SK-N-SH (cell line): ENCODE results near the gene PIGB. TPM values are rescaled to one million over a fixed set of nuclear protein-coding genes. Genes with fewer than 3 reads are reported as not detected.

Experiments used
- CTCF ChIA-PET: fragments of 300-600, 350-600 bp; formaldehyde crosslinking; extraction: SDS; loops from one replicate; lab custom pipeline; 2021; lab: Yijun Ruan, JAX
- POLR2A ChIA-PET: fragments of 350-600 bp; sonication (Branson Sonifier 250); formaldehyde crosslinking; extraction: SDS; loops from one replicate; lab custom pipeline; 2020; ENCODE audit warnings: antibody characterized with exemption, inconsistent platforms; lab: Yijun Ruan, JAX
- DNase-seq: peaks from one replicate; pipeline ENCODE4 v3.0.0; 2012
- H2AFZ ChIP-seq: fragments of 200-600 bp; sonication (generic); 2 replicates; pipeline ENCODE4 v1.8.1; 2016; ENCODE audit warnings: antibody characterized with exemption, mild to moderate bottlenecking, low read depth
- H3F3A ChIP-seq: fragments of 200-600 bp; sonication (generic); replicated peaks from 2 replicates; pipeline ENCODE3; 2016; ENCODE audit warnings: antibody characterized with exemption, mild to moderate bottlenecking; ENCODE audit not compliant: insufficient read depth
- H3K27ac ChIP-seq, 2 experiments: fragments of 200-500 bp in 1 of 2; fragments of 200-600 bp in 1 of 2; sonication (Bioruptor generic) in 1 of 2; sonication (generic), shearing (Covaris generic) in 1 of 2; 2 replicates each; pipeline versions ENCODE4 v1.5.1 to v1.6.1; 2014 to 2016; ENCODE audit warnings: low read depth in 2 of 2, inconsistent platforms in 1 of 2, low read length in 1 of 2, mild to moderate bottlenecking in 1 of 2, mixed read lengths in 1 of 2
- H3K27me3 ChIP-seq: fragments of 200-600 bp; sonication (generic), shearing (Covaris generic); 2 replicates; pipeline ENCODE4 v1.6.1; 2016; ENCODE audit warnings: mixed run types; ENCODE audit not compliant: insufficient read depth
- H3K36me3 ChIP-seq, 2 experiments: fragments of 200-500 bp in 1 of 2; fragments of 200-600 bp in 1 of 2; sonication (Bioruptor generic) in 1 of 2; sonication (generic) in 1 of 2; replicated peaks in 1 of 2; 2 replicates each; pipeline versions ENCODE3 to v1.5.1; 2014 to 2016; ENCODE audit warnings: low read length in 1 of 2, mild to moderate bottlenecking in 1 of 2; ENCODE audit not compliant: insufficient read depth in 2 of 2, control insufficient read depth in 1 of 2
- H3K4me1 ChIP-seq, 2 experiments: fragments of 200-500 bp in 1 of 2; fragments of 200-600 bp in 1 of 2; sonication (Bioruptor generic) in 1 of 2; sonication (generic), shearing (Covaris generic) in 1 of 2; 2 replicates each; pipeline versions ENCODE4 v1.5.1 to v1.6.1; 2014 to 2016; ENCODE audit warnings: low read depth in 1 of 2, low read length in 1 of 2, mixed run types in 1 of 2; ENCODE audit not compliant: insufficient read depth in 2 of 2, control insufficient read depth in 1 of 2
- H3K4me2 ChIP-seq: fragments of 200-600 bp; sonication (generic), shearing (Covaris generic); 2 replicates; pipeline ENCODE4 v1.6.1; 2017; ENCODE audit warnings: mixed run types
- H3K4me3 ChIP-seq, 2 experiments: fragments of 200-500 bp in 1 of 2; fragments of 200-600 bp in 1 of 2; sonication (Bioruptor generic) in 1 of 2; sonication (generic), shearing (Covaris generic) in 1 of 2; 2 replicates each; pipeline versions ENCODE4 v1.5.1 to v1.8.1; 2014 to 2016; ENCODE audit warnings: low read depth in 2 of 2, inconsistent platforms in 1 of 2, low read length in 1 of 2, mild to moderate bottlenecking in 1 of 2, mixed read lengths in 1 of 2, moderate library complexity in 1 of 2
- H3K79me2 ChIP-seq: fragments of 200-600 bp; sonication (generic); 2 replicates; pipeline ENCODE4 v1.8.1; 2017; ENCODE audit warnings: mild to moderate bottlenecking; ENCODE audit not compliant: insufficient read depth
- H3K9ac ChIP-seq: fragments of 200-600 bp; sonication (generic); 2 replicates; pipeline ENCODE4 v1.6.1; 2017; ENCODE audit warnings: mixed run types
- H3K9me2 ChIP-seq: fragments of 200-600 bp; sonication (generic); 2 replicates; pipeline ENCODE4 v1.6.1; 2017; ENCODE audit warnings: mixed run types
- H3K9me3 ChIP-seq: fragments of 200-600 bp; sonication (generic); 2 replicates; pipeline ENCODE4 v1.6.1; 2017; ENCODE audit warnings: mixed run types, mild to moderate bottlenecking, moderate library complexity
- H4K20me1 ChIP-seq: fragments of 200-600 bp; sonication (generic); 2 replicates; pipeline ENCODE4 v1.6.1; 2017; ENCODE audit warnings: mild to moderate bottlenecking, mixed run types; ENCODE audit not compliant: insufficient read depth
- ELF1 ChIP-seq: IDR thresholded peaks from 2 replicates; pipeline ENCODE4 v1.4.0; 2012
- EP300 ChIP-seq, 2 experiments: IDR thresholded peaks; 2 replicates each; pipeline versions ENCODE4 v1.4.0 to v1.6.1; 2012; ENCODE audit warnings: borderline replicate concordance in 1 of 2, low read depth in 1 of 2, low read length in 1 of 2
- EZH2phosphoT487 ChIP-seq: fragments of 200-600 bp; sonication (generic); IDR thresholded peaks from 2 replicates; pipeline ENCODE4 v1.6.1; 2017; ENCODE audit warnings: low read depth, mixed run types, mild to moderate bottlenecking, antibody characterized with exemption, moderate library complexity, borderline replicate concordance
- FOSL2 ChIP-seq: IDR thresholded peaks from 2 replicates; pipeline ENCODE4 v1.4.0; 2012; ENCODE audit warnings: low read depth, mild to moderate bottlenecking, moderate library complexity, borderline replicate concordance
- GABPA ChIP-seq: IDR thresholded peaks from 2 replicates; pipeline ENCODE4 v1.4.0; 2012; ENCODE audit warnings: low read depth, mild to moderate bottlenecking
- GATA2 ChIP-seq: sonication (generic); formaldehyde crosslinking; IDR thresholded peaks from 2 replicates; pipeline ENCODE4 v1.5.0; 2020; ENCODE audit warnings: mild to moderate bottlenecking, missing genetic modification reagents
- JUND ChIP-seq: IDR thresholded peaks from 2 replicates; pipeline ENCODE4 v1.4.0; 2012
- MAX ChIP-seq: IDR thresholded peaks from 2 replicates; pipeline ENCODE4 v1.4.0; 2012; ENCODE audit warnings: low read depth
- NFIC ChIP-seq: IDR thresholded peaks from 2 replicates; pipeline ENCODE4 v1.4.0; 2012; ENCODE audit warnings: borderline replicate concordance
- PBX3 ChIP-seq: IDR thresholded peaks from 2 replicates; pipeline ENCODE4; 2012
- POLR2AphosphoS5 ChIP-seq: IDR thresholded peaks from 2 replicates; pipeline ENCODE4 v1.6.1; 2012; ENCODE audit warnings: low read depth, low read length
- RCOR1 ChIP-seq: fragments of 150-350 bp; IDR thresholded peaks from 2 replicates; pipeline ENCODE4 v1.6.1; 2017; ENCODE audit warnings: antibody characterized with exemption, low read length
- RFX5 ChIP-seq: IDR thresholded peaks from 2 replicates; pipeline ENCODE4 v1.6.1; 2012; ENCODE audit warnings: mild to moderate bottlenecking, improper control_type of control experiment, low read length
- SIN3A ChIP-seq: IDR thresholded peaks from 2 replicates; pipeline ENCODE4 v1.6.1; 2012; ENCODE audit warnings: low read depth, mild to moderate bottlenecking, low read length, moderate library complexity, borderline replicate concordance
- SMC3 ChIP-seq: IDR thresholded peaks from 2 replicates; pipeline ENCODE4 v1.6.1; 2012; ENCODE audit warnings: low read depth, low read length, improper control_type of control experiment
- TCF12 ChIP-seq: IDR thresholded peaks from 2 replicates; pipeline ENCODE4 v1.4.0; 2012
- YY1 ChIP-seq: IDR thresholded peaks from 2 replicates; pipeline ENCODE4 v1.4.0; 2012; ENCODE audit warnings: low read depth, mild to moderate bottlenecking
- WGBS: methylation state at CpG from one replicate; pipeline ENCODE4 v1.1.6; 2017; ENCODE audit warnings: low lambda C conversion rate; 5-methylcytosine and 5-hydroxymethylcytosine counted together
- polyA plus RNA-seq, 3 experiments: library from polyadenylated mRNA; depleted of rRNA; stranded (reverse); fragments of >200 nt; gene quantifications; 2 replicates each; pipeline ENCODE4 v1.2.3, GENCODE V29; 2012
- TF ChIP-seq, protein P1 (sequence below): IDR thresholded peaks from 2 replicates; pipeline ENCODE4 v1.6.1; 2012; ENCODE audit warnings: mild to moderate bottlenecking, low read depth, low read length, moderate library complexity
- TF ChIP-seq, protein P2 (sequence below): fragments of 150-350 bp; IDR thresholded peaks from 2 replicates; pipeline ENCODE4 v1.6.1; 2016; ENCODE audit warnings: mild to moderate bottlenecking, low read depth, low read length

Gene PIGB
- polyA plus RNA-seq, 1 of the 3 experiments (the other 2 are of a cell fraction), result 6.6 TPM

GRCh38 chr15:55348281-55348778 lies 29.3 kb downstream of the PIGB start:
- POLR2A ChIA-PET, result no interaction called here
- Histone ChIP-seq H3K4me1 (peaks cover 9 to 10% of the 10 kb centered on the region in 2 experiments; a peak in 3 of 4 replicates), H3K36me3 (peaks cover 0 to 21% of the 10 kb centered on the region in 2 experiments), H3K4me2 (no peak overlapping the region), H3K9me2 (no peaks in the 10 kb centered on the region), H2AFZ (no peak overlapping the region), H3F3A (peaks cover 4% of the 10 kb centered on the region), H3K9me3 (no peaks in the 10 kb centered on the region), H4K20me1 (no peaks in the 10 kb centered on the region), H3K27me3 (no peaks in the 10 kb centered on the region), H3K4me3 (no peak overlapping the region), H3K79me2 (no peaks in the 10 kb centered on the region), H3K9ac (no peak overlapping the region), H3K27ac (no peak overlapping the region)
- CTCF ChIA-PET, result no interaction called here
- TF ChIP-seq POLR2AphosphoS5, result no peak
- TF ChIP-seq NFIC, result no peak
- no peak for TF ChIP-seq FOSL2
- no peak for TF ChIP-seq PBX3
- no peak for TF ChIP-seq GATA2 (CRISPR knock-in tag)
- TF ChIP-seq ELF1, result no peak
- TF ChIP-seq, protein P1, sequence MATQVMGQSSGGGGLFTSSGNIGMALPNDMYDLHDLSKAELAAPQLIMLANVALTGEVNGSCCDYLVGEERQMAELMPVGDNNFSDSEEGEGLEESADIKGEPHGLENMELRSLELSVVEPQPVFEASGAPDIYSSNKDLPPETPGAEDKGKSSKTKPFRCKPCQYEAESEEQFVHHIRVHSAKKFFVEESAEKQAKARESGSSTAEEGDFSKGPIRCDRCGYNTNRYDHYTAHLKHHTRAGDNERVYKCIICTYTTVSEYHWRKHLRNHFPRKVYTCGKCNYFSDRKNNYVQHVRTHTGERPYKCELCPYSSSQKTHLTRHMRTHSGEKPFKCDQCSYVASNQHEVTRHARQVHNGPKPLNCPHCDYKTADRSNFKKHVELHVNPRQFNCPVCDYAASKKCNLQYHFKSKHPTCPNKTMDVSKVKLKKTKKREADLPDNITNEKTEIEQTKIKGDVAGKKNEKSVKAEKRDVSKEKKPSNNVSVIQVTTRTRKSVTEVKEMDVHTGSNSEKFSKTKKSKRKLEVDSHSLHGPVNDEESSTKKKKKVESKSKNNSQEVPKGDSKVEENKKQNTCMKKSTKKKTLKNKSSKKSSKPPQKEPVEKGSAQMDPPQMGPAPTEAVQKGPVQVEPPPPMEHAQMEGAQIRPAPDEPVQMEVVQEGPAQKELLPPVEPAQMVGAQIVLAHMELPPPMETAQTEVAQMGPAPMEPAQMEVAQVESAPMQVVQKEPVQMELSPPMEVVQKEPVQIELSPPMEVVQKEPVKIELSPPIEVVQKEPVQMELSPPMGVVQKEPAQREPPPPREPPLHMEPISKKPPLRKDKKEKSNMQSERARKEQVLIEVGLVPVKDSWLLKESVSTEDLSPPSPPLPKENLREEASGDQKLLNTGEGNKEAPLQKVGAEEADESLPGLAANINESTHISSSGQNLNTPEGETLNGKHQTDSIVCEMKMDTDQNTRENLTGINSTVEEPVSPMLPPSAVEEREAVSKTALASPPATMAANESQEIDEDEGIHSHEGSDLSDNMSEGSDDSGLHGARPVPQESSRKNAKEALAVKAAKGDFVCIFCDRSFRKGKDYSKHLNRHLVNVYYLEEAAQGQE, result no peak
- TF ChIP-seq JUND, result no peak
- no peak for TF ChIP-seq RFX5
- TF ChIP-seq SMC3, result no peak
- no peak for TF ChIP-seq EP300 (IDR thresholded peaks at IDR 0.05; ENCODE audit: borderline replicate concordance in 1 of 2, low read depth in 1 of 2, low read length in 1 of 2)
- no peak for TF ChIP-seq SIN3A
- no peak for TF ChIP-seq MAX
- no peak for TF ChIP-seq EZH2phosphoT487
- no peak for TF ChIP-seq RCOR1
- TF ChIP-seq, protein P2, sequence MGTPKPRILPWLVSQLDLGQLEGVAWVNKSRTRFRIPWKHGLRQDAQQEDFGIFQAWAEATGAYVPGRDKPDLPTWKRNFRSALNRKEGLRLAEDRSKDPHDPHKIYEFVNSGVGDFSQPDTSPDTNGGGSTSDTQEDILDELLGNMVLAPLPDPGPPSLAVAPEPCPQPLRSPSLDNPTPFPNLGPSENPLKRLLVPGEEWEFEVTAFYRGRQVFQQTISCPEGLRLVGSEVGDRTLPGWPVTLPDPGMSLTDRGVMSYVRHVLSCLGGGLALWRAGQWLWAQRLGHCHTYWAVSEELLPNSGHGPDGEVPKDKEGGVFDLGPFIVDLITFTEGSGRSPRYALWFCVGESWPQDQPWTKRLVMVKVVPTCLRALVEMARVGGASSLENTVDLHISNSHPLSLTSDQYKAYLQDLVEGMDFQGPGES, result no peak
- TF ChIP-seq GABPA, result no peak
- TF ChIP-seq TCF12, result no peak
- TF ChIP-seq YY1, result no peak
- no peak for DNase-seq
- WGBS, result 87% methylated on average over 4 of the region's 4 CpGs
